Measurements from ENCODE around the gene FAM72B.
"Not testable (repeated sequence)": the region's sequence is repeated elsewhere in the genome, so short reads cannot be mapped to it uniquely, and the experiment has no call there.

- TF ChIP-seq, protein P1, sequence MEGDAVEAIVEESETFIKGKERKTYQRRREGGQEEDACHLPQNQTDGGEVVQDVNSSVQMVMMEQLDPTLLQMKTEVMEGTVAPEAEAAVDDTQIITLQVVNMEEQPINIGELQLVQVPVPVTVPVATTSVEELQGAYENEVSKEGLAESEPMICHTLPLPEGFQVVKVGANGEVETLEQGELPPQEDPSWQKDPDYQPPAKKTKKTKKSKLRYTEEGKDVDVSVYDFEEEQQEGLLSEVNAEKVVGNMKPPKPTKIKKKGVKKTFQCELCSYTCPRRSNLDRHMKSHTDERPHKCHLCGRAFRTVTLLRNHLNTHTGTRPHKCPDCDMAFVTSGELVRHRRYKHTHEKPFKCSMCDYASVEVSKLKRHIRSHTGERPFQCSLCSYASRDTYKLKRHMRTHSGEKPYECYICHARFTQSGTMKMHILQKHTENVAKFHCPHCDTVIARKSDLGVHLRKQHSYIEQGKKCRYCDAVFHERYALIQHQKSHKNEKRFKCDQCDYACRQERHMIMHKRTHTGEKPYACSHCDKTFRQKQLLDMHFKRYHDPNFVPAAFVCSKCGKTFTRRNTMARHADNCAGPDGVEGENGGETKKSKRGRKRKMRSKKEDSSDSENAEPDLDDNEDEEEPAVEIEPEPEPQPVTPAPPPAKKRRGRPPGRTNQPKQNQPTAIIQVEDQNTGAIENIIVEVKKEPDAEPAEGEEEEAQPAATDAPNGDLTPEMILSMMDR (IDR thresholded peaks at IDR 0.05): not testable (repeated sequence)
- TF ChIP-seq POLR2A (IDR thresholded peaks at IDR 0.05); POLR2AphosphoS5 (IDR thresholded peaks at IDR 0.05; ENCODE audit: insufficient read depth in 1 of 2, low read depth in 1 of 2): not testable (repeated sequence)
These were observed 16.9 kb downstream of the FAM72B start for GRCh38 chr1:121167225-121167738.

Data from vagina (tissue), 2 donors.